Testis (tissue), 3 donors: Measurements from ENCODE around the gene JUP. TPM values are rescaled to one million over a fixed set of nuclear protein-coding genes. Genes with fewer than 3 reads are reported as not detected.

ENCODE experiments used
- DNase-seq: peaks from one replicate; pipeline ENCODE4 v3.0.0-alpha.2; 2019
- H3K27ac ChIP-seq, 2 donors: fragments of 200-600 bp; sonication (generic); one replicate each; pipeline ENCODE4 v1.5.1; 2019
- H3K27me3 ChIP-seq: fragments of 200-600 bp; sonication (generic); one replicate; pipeline ENCODE4 v1.5.1; 2019
- H3K36me3 ChIP-seq: fragments of 200-600 bp; sonication (generic); one replicate; pipeline ENCODE4 v1.5.1; 2017; ENCODE audit warnings: low read depth; ENCODE audit errors: missing control alignments
- H3K4me1 ChIP-seq: fragments of 200-600 bp; sonication (generic); one replicate; pipeline ENCODE4 v1.5.1; 2019
- H3K4me3 ChIP-seq, 2 donors: fragments of 200-600 bp; sonication (generic); one replicate each; pipeline ENCODE4 v1.5.1; 2017 to 2019
- H3K9me3 ChIP-seq: fragments of 200-600 bp; sonication (generic); one replicate; pipeline ENCODE4 v1.5.1; 2017
- CTCF ChIP-seq, 3 experiments: fragments of 450-650 bp in 2 of 3; fragments of 200-600 bp in 1 of 3; sonication (generic) in 1 of 3; IDR thresholded peaks; one replicate each; pipeline ENCODE4 v1.5.1; 2016 to 2019; ENCODE audit warnings: antibody characterized with exemption in 3 of 3, mild to moderate bottlenecking in 2 of 3, moderate library complexity in 1 of 3
- POLR2A ChIP-seq: fragments of 450-650 bp; IDR thresholded peaks from one replicate; pipeline ENCODE4 v1.6.1; 2017; ENCODE audit warnings: antibody characterized with exemption, mild to moderate bottlenecking, moderate library complexity
- WGBS, 2 donors: methylation state at CpG; one replicate each; pipeline ENCODE4 v1.1.5; 2018; 5-methylcytosine and 5-hydroxymethylcytosine counted together
- intact Hi-C: fragments of 100-400 bp; cut with DNase I; formaldehyde crosslinking; loops from one replicate; pipeline ENCODE4 v1.15.1; 2023; ENCODE audit warnings: low total_unique reads
- polyA plus RNA-seq: library from polyadenylated mRNA; stranded (reverse); fragments of 350-450 nt; fragmentation: Illumina TruSeq; extraction: RNeasy Lipid Tissue Mini Kit (QIAGEN cat#74804); gene quantifications from one replicate; pipeline ENCODE4 v1.2.3, GENCODE V29; 2014; ENCODE audit warnings: low read depth, low replicate concordance; ENCODE audit not compliant: insufficient read depth
- total RNA-seq, 2 donors: library from RNA; depleted of rRNA; stranded (reverse); fragments of >200 nt; gene quantifications; one replicate each; pipeline ENCODE4 v1.2.3, GENCODE V29; 2016

JUP gene
- total and polyA plus RNA-seq, 3 donors from 2014 or later = 22.5 to 38.9 (median 36.8) TPM

GRCh38 chr17:41723801-41724475, 62.6 kb downstream of the JUP start:
- TF ChIP-seq CTCF (IDR thresholded peaks at IDR 0.05) (no peak), POLR2A (no peak)
- Histone ChIP-seq H3K9me3 (no peaks in the 10 kb centered on the region), H3K4me1 (no peaks in the 10 kb centered on the region), H3K27ac (no peak overlapping the region), H3K36me3 (no peaks in the 10 kb centered on the region), H3K4me3 (no peak overlapping the region), H3K27me3 (no peaks in the 10 kb centered on the region)
- DNase-seq = no peak
- intact Hi-C loops = no loop called here
- WGBS, 2 donors = 70 to 78% methylated on average over 7 to 12 of the region's 12 CpGs

- no peak for TF ChIP-seq POLR2A
- no peak for TF ChIP-seq CTCF (IDR thresholded peaks at IDR 0.05)
- Histone ChIP-seq H3K4me3 (no peak overlapping the region), H3K4me1 (no peaks in the 10 kb centered on the region), H3K27ac (no peak overlapping the region), H3K9me3 (no peaks in the 10 kb centered on the region), H3K36me3 (no peaks in the 10 kb centered on the region), H3K27me3 (no peaks in the 10 kb centered on the region)
- intact Hi-C loops = no loop called here
- DNase-seq = no peak
- 92 to 96% methylated on average over 7 of the region's 7 CpGs for WGBS, 2 donors
These were observed 64.3 kb downstream of the JUP start for GRCh38 chr17:41722231-41722630.

GRCh38 chr17:41718287-41718645, 68.2 kb downstream of the JUP start:
- 42 to 59% methylated on average over 4 to 5 of the region's 5 CpGs for WGBS, 2 donors
- Histone ChIP-seq H3K27ac (no peak overlapping the region), H3K9me3 (no peaks in the 10 kb centered on the region), H3K36me3 (no peaks in the 10 kb centered on the region), H3K4me3 (no peak overlapping the region), H3K27me3 (no peaks in the 10 kb centered on the region), H3K4me1 (no peaks in the 10 kb centered on the region)
- TF ChIP-seq CTCF (IDR thresholded peaks at IDR 0.05) = no peak
- TF ChIP-seq POLR2A = no peak
- no peak for DNase-seq
- intact Hi-C loops = no loop called here

- no peaks in the 10 kb centered on the region for H3K36me3 ChIP-seq
- DNase-seq = no peak
- intact Hi-C loops = no loop called here
- no peak overlapping the region for H3K4me3 ChIP-seq
- no peaks in the 10 kb centered on the region for H3K27me3 ChIP-seq
- H3K9me3 ChIP-seq = no peaks in the 10 kb centered on the region
- H3K27ac ChIP-seq = no peak overlapping the region
- no peaks in the 10 kb centered on the region for H3K4me1 ChIP-seq
- 75 to 79% methylated on average over 15 of the region's 15 CpGs for WGBS, 2 donors
- TF ChIP-seq POLR2A (no peak), CTCF (IDR thresholded peaks at IDR 0.05) (no peak)
These were observed 68.9 kb downstream of the JUP start for GRCh38 chr17:41717408-41718286.
